ENCODE measurements around the gene DIAPH3. TPM values are rescaled to one million over a fixed set of nuclear protein-coding genes. Genes with fewer than 3 reads are reported as not detected.

The DIAPH3 gene
- total and polyA plus RNA-seq, 4 experiments from 2014 or later = 0.03 TPM; not detected in 3

- CTCF ChIA-PET (ENCODE audit: partially characterized antibody) = no interaction called here
- H3K4me1 Mint-ChIP-seq = no peaks in the 10 kb centered on the region
These were observed 409.3 kb downstream of the DIAPH3 start for GRCh38 chr13:59754411-59754810.

GRCh38 chr13:59750860-59751259 is 412.9 kb downstream of the DIAPH3 start:
- ChIA-PET POLR2A (ENCODE audit: partially characterized antibody) (no interaction called here), CTCF (ENCODE audit: partially characterized antibody) (no interaction called here)
- Histone ChIP-seq H3K27ac (ENCODE audit: low read depth, low read length) (no peak overlapping the region), H3K27me3 (ENCODE audit: insufficient read depth, low read length) (no peaks in the 10 kb centered on the region), H3K4me1 (ENCODE audit: insufficient read depth, low read length) (no peaks in the 10 kb centered on the region), H3K4me3 (ENCODE audit: low read length in 2 of 2) (no peak overlapping the region), H3K36me3 (ENCODE audit: insufficient read depth, low read length) (no peaks in the 10 kb centered on the region), H3K9me3 (ENCODE audit: control insufficient read depth in 1 of 2, low read length in 2 of 2) (no peaks in the 10 kb centered on the region)
- Mint-ChIP-seq H3K4me1 (no peaks in the 10 kb centered on the region), H3K4me3 (no peak overlapping the region), H3K36me3 (no peaks in the 10 kb centered on the region), H3K27me3 (no peaks in the 10 kb centered on the region), H3K9me3 (no peaks in the 10 kb centered on the region), H3K27ac (no peak overlapping the region)
- DNase-seq = no peak
- intact Hi-C loops (cut with micrococcal nuclease) = no loop called here

More at GRCh38 chr13:59754411-59754810, 409.3 kb downstream of the DIAPH3 start:
- no peak for DNase-seq
- H3K27ac ChIP-seq (ENCODE audit: low read depth, low read length) = no peak overlapping the region
- intact Hi-C loops (cut with micrococcal nuclease) = no loop called here
- POLR2A ChIA-PET (ENCODE audit: partially characterized antibody) = no interaction called here
- no peaks in the 10 kb centered on the region for H3K27me3 ChIP-seq (ENCODE audit: insufficient read depth, low read length)
- Mint-ChIP-seq H3K27me3 (no peaks in the 10 kb centered on the region), H3K36me3 (no peaks in the 10 kb centered on the region), H3K27ac (no peak overlapping the region), H3K9me3 (no peaks in the 10 kb centered on the region), H3K4me3 (no peak overlapping the region)
- no peaks in the 10 kb centered on the region for H3K4me1 ChIP-seq (ENCODE audit: insufficient read depth, low read length)
- H3K36me3 ChIP-seq (ENCODE audit: insufficient read depth, low read length) = no peaks in the 10 kb centered on the region
- H3K9me3 ChIP-seq (ENCODE audit: control insufficient read depth in 1 of 2, low read length in 2 of 2) = no peaks in the 10 kb centered on the region
- no peak overlapping the region for H3K4me3 ChIP-seq (ENCODE audit: low read length in 2 of 2)

- CTCF ChIA-PET (ENCODE audit: partially characterized antibody) = no interaction called here
- H3K27me3 Mint-ChIP-seq = no peaks in the 10 kb centered on the region
- intact Hi-C loops (cut with micrococcal nuclease) = no loop called here
These were observed 415.7 kb downstream of the DIAPH3 start for GRCh38 chr13:59748046-59748445.

GRCh38 chr13:59747529-59747928 is 416.2 kb downstream of the DIAPH3 start:
- Histone ChIP-seq H3K27ac (ENCODE audit: low read depth, low read length) (no peak overlapping the region), H3K27me3 (ENCODE audit: insufficient read depth, low read length) (no peaks in the 10 kb centered on the region), H3K9me3 (ENCODE audit: control insufficient read depth in 1 of 2, low read length in 2 of 2) (no peaks in the 10 kb centered on the region), H3K4me1 (ENCODE audit: insufficient read depth, low read length) (no peaks in the 10 kb centered on the region), H3K4me3 (ENCODE audit: low read length in 2 of 2) (no peak overlapping the region), H3K36me3 (ENCODE audit: insufficient read depth, low read length) (no peaks in the 10 kb centered on the region)
- Mint-ChIP-seq H3K27me3 (no peaks in the 10 kb centered on the region), H3K4me3 (no peak overlapping the region), H3K36me3 (no peaks in the 10 kb centered on the region), H3K9me3 (peaks cover 0 to 5% (median 0%) of the 10 kb centered on the region in 8 donors), H3K27ac (no peak overlapping the region), H3K4me1 (peaks cover 0 to 4% (median 0%) of the 10 kb centered on the region in 4 donors)
- DNase-seq = no peak
- POLR2A ChIA-PET (ENCODE audit: partially characterized antibody) = no interaction called here
- intact Hi-C loops (cut with micrococcal nuclease) = no loop called here
- CTCF ChIA-PET (ENCODE audit: partially characterized antibody) = no interaction called here

More at GRCh38 chr13:59748046-59748445, 415.7 kb downstream of the DIAPH3 start:
- Mint-ChIP-seq H3K4me3 (no peak overlapping the region), H3K36me3 (no peaks in the 10 kb centered on the region), H3K4me1 (peaks cover 0 to 4% (median 0%) of the 10 kb centered on the region in 4 donors), H3K27ac (no peak overlapping the region), H3K9me3 (peaks cover 0 to 2% (median 0%) of the 10 kb centered on the region in 8 donors)
- Histone ChIP-seq H3K4me1 (ENCODE audit: insufficient read depth, low read length) (no peaks in the 10 kb centered on the region), H3K36me3 (ENCODE audit: insufficient read depth, low read length) (no peaks in the 10 kb centered on the region), H3K4me3 (ENCODE audit: low read length in 2 of 2) (no peak overlapping the region), H3K9me3 (ENCODE audit: control insufficient read depth in 1 of 2, low read length in 2 of 2) (no peaks in the 10 kb centered on the region), H3K27ac (ENCODE audit: low read depth, low read length) (no peak overlapping the region), H3K27me3 (ENCODE audit: insufficient read depth, low read length) (no peaks in the 10 kb centered on the region)
- POLR2A ChIA-PET (ENCODE audit: partially characterized antibody) = no interaction called here
- no peak for DNase-seq

- DNase-seq = no peak
- CTCF ChIA-PET (ENCODE audit: partially characterized antibody) = no interaction called here
- H3K36me3 Mint-ChIP-seq = no peaks in the 10 kb centered on the region
- no peaks in the 10 kb centered on the region for H3K27me3 ChIP-seq (ENCODE audit: insufficient read depth, low read length)
- no peaks in the 10 kb centered on the region for H3K36me3 ChIP-seq (ENCODE audit: insufficient read depth, low read length)
- no peaks in the 10 kb centered on the region for H3K9me3 ChIP-seq (ENCODE audit: control insufficient read depth in 1 of 2, low read length in 2 of 2)
- H3K4me1 Mint-ChIP-seq = peaks cover 0 to 4% (median 0%) of the 10 kb centered on the region in 4 donors
- no peak overlapping the region for H3K4me3 Mint-ChIP-seq
- no peak overlapping the region for H3K27ac ChIP-seq (ENCODE audit: low read depth, low read length)
- H3K4me1 ChIP-seq (ENCODE audit: insufficient read depth, low read length) = no peaks in the 10 kb centered on the region
- intact Hi-C loops (cut with micrococcal nuclease) = no loop called here
- H3K27ac Mint-ChIP-seq = no peak overlapping the region
- POLR2A ChIA-PET (ENCODE audit: partially characterized antibody) = no interaction called here
- peaks cover 0 to 5% (median 0%) of the 10 kb centered on the region in 8 donors for H3K9me3 Mint-ChIP-seq
- no peaks in the 10 kb centered on the region for H3K27me3 Mint-ChIP-seq
- H3K4me3 ChIP-seq (ENCODE audit: low read length in 2 of 2) = no peak overlapping the region
These were observed 417.3 kb downstream of the DIAPH3 start for GRCh38 chr13:59746291-59746962.

DNA sequence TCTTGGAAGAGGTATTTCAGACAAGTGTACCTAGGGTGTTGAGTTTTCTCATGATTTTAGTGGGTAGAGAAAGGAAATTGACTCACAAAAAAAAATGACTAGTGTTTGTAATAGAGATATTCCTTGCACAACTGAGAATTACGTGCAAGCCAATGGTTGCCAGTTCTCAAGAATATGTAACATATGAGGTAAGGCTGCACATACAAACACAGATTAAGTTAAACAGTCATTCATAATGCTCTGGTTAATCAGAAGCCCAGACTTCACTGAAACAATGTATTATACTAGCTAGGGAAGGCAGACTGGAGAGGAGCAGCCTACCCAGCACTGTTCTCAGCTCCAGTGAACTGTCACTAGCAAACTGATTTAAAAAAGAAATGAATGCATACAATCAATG is 418.3 kb downstream of the DIAPH3 start:
- H3K4me3 Mint-ChIP-seq = no peak overlapping the region
- Histone ChIP-seq H3K36me3 (ENCODE audit: insufficient read depth, low read length) (no peaks in the 10 kb centered on the region), H3K27me3 (ENCODE audit: insufficient read depth, low read length) (no peaks in the 10 kb centered on the region), H3K4me3 (ENCODE audit: low read length in 2 of 2) (no peak overlapping the region), H3K27ac (ENCODE audit: low read depth, low read length) (no peak overlapping the region), H3K9me3 (ENCODE audit: control insufficient read depth in 1 of 2, low read length in 2 of 2) (no peaks in the 10 kb centered on the region), H3K4me1 (ENCODE audit: insufficient read depth, low read length) (no peaks in the 10 kb centered on the region)
- H3K36me3 Mint-ChIP-seq = no peaks in the 10 kb centered on the region
- CTCF ChIA-PET (ENCODE audit: partially characterized antibody) = no interaction called here
- intact Hi-C loops (cut with micrococcal nuclease) = no loop called here
- H3K4me1 Mint-ChIP-seq = peaks cover 0 to 4% (median 0%) of the 10 kb centered on the region in 4 donors
- H3K27me3 Mint-ChIP-seq = no peaks in the 10 kb centered on the region
- no peak overlapping the region for H3K27ac Mint-ChIP-seq
- DNase-seq = no peak
- peaks cover 0 to 5% (median 0%) of the 10 kb centered on the region in 8 donors for H3K9me3 Mint-ChIP-seq
- POLR2A ChIA-PET (ENCODE audit: partially characterized antibody) = no interaction called here

DNA sequence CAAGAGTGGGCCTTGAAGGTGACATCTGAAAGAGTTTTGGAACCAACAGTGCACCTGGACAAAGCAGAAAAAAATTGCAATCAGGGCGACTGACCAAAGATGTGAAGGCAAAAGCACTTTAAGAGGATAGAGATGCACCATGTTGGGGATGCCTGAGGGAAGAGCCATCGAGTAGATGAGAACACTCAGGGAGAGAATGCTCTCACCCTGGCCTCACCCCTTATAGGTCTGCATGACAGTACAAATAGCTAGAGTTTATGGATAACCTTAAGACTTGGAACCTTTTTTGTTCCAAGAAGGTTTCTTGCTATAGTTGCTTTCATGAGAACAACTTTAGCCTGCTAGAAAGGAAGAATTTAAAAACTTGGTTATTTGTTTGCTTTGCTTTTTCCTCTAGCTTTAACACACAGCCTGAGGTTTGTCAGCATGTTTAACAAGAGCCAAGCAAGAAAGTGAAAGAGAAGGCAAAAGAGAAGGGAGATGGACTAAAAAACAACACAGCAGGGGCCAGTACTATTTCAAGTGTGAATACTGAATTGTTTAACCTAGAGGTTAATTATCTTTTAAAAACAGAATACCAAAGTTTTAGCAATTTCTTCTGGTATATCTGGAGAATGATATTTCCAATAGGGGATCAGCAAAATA is 418.9 kb downstream of the DIAPH3 start:
- CTCF ChIA-PET (ENCODE audit: partially characterized antibody) = no interaction called here
- Histone ChIP-seq H3K27ac (ENCODE audit: low read depth, low read length) (no peak overlapping the region), H3K36me3 (ENCODE audit: insufficient read depth, low read length) (no peaks in the 10 kb centered on the region), H3K4me3 (ENCODE audit: low read length in 2 of 2) (no peak overlapping the region), H3K27me3 (ENCODE audit: insufficient read depth, low read length) (no peaks in the 10 kb centered on the region), H3K9me3 (ENCODE audit: control insufficient read depth in 1 of 2, low read length in 2 of 2) (no peaks in the 10 kb centered on the region), H3K4me1 (ENCODE audit: insufficient read depth, low read length) (no peaks in the 10 kb centered on the region)
- intact Hi-C loops (cut with micrococcal nuclease) = no loop called here
- Mint-ChIP-seq H3K9me3 (peaks cover 0 to 5% (median 0%) of the 10 kb centered on the region in 8 donors), H3K4me3 (no peak overlapping the region), H3K36me3 (no peaks in the 10 kb centered on the region), H3K27me3 (no peaks in the 10 kb centered on the region), H3K27ac (no peak overlapping the region), H3K4me1 (peaks cover 0 to 4% (median 0%) of the 10 kb centered on the region in 4 donors)
- no peak for DNase-seq
- POLR2A ChIA-PET (ENCODE audit: partially characterized antibody) = no interaction called here

All from CD4-positive, alpha-beta memory T cell (primary cell).